Esophagus squamous epithelium (tissue), 4 donors: ENCODE data around the gene PAK6.

Experiments used
- CTCF ChIP-seq, 6 experiments: fragments of 450-650 bp in 4 of 6; fragments of 200-600 bp in 2 of 6; sonication (generic) in 2 of 6; IDR thresholded peaks; one replicate each; pipeline ENCODE4 v1.5.1; 2016 to 2019; ENCODE audit warnings: antibody characterized with exemption in 6 of 6, mild to moderate bottlenecking in 4 of 6, moderate library complexity in 4 of 6
- POLR2A ChIP-seq, 4 donors: fragments of 450-650 bp; IDR thresholded peaks; one replicate each; pipeline ENCODE4 v1.6.1; 2017; ENCODE audit warnings: antibody characterized with exemption in 4 of 4, mild to moderate bottlenecking in 4 of 4, moderate library complexity in 3 of 4

- TF ChIP-seq CTCF (IDR thresholded peaks at IDR 0.05) (no peak), POLR2A (IDR thresholded peaks at IDR 0.05) (no peak)
Measured at GRCh38 chr15:40281801-40282146, 42.9 kb downstream of the PAK6 start.
